Activated naive CD4-positive, alpha-beta T cell treated with anti-CD3 and anti-CD28 coated beads, Interleukin-2, amount 50 U/mL, for 24 hours (primary cell): Measurements from ENCODE around the gene PI16.

Experiments used
- H3K27ac Mint-ChIP-seq: one replicate; pipeline ENCODE4 v1.8.0; 2021; ENCODE audit warnings: mild to moderate bottlenecking, mixed read lengths
- H3K27me3 Mint-ChIP-seq: one replicate; pipeline ENCODE4 v1.8.0; 2021; ENCODE audit warnings: mixed read lengths
- H3K36me3 Mint-ChIP-seq: one replicate; pipeline ENCODE4 v1.8.0; 2021; ENCODE audit warnings: mixed read lengths
- H3K4me1 Mint-ChIP-seq: one replicate; pipeline ENCODE4 v1.8.0; 2021; ENCODE audit warnings: mixed read lengths
- H3K4me3 Mint-ChIP-seq: one replicate; pipeline ENCODE4 v1.8.0; 2021; ENCODE audit warnings: mild to moderate bottlenecking, mixed read lengths
- H3K9me3 Mint-ChIP-seq: one replicate; pipeline ENCODE4 v1.8.0; 2021; ENCODE audit warnings: mixed read lengths

Gene PI16

DNA sequence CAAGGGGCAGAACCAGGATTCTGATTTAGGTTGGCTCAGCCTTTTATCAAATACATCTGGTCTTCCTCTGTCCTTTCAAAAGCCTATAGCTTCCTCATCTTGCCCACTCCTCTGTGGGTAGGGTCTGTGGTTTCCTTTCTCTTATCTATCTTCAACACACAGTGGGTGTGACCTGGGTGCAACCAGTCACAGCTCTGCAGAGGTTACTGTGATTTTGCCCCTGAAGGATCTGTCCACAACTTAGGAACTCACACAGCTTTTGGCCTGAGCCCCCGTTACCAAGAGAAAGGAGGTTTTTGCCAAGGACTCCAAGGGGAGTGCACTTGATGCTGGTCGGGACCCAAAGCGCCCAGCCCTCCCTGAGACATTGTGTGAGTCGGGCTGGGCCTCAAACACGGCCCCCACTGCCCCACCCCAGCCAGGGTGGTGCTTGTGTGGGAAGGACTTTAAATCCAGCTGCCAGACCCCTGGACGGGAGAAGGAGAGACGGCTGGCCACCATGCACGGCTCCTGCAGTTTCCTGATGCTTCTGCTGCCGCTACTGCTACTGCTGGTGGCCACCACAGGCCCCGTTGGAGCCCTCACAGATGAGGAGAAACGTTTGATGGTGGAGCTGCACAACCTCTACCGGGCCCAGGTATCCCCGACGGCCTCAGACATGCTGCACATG, at the start of gene PI16:
PI16 (plus strand) TSS at position 477 of the 670 bp plus-strand sequence; CDS start at position 500, 23 bp downstream.
- Mint-ChIP-seq H3K9me3 (no peaks in the 10 kb centered on the region), H3K27me3 (no peaks in the 10 kb centered on the region), H3K27ac (peak within 1 kb of the TSS; percentile 31), H3K4me3 (peak within 1 kb of the TSS; percentile 50), H3K36me3 (no peaks in the 10 kb centered on the region), H3K4me1 (peaks cover 39% of the 10 kb centered on the region)

GRCh38 chr6:36904851-36905393, 49.6 kb upstream of the PI16 start:
- peaks cover 28% of the 10 kb centered on the region for H3K36me3 Mint-ChIP-seq
- H3K4me1 Mint-ChIP-seq, result peaks cover 25% of the 10 kb centered on the region
- H3K27me3 Mint-ChIP-seq, result no peaks in the 10 kb centered on the region
- no peaks in the 10 kb centered on the region for H3K9me3 Mint-ChIP-seq
- no peak overlapping the region for H3K4me3 Mint-ChIP-seq
- no peak overlapping the region for H3K27ac Mint-ChIP-seq

GRCh38 chr6:36906539-36907325, 47.8 kb upstream of the PI16 start:
- no peaks in the 10 kb centered on the region for H3K27me3 Mint-ChIP-seq
- no peak overlapping the region for H3K27ac Mint-ChIP-seq
- H3K9me3 Mint-ChIP-seq, result no peaks in the 10 kb centered on the region
- peaks cover 28% of the 10 kb centered on the region for H3K36me3 Mint-ChIP-seq
- H3K4me3 Mint-ChIP-seq, result no peak overlapping the region
- H3K4me1 Mint-ChIP-seq, result peaks cover 28% of the 10 kb centered on the region

- Mint-ChIP-seq H3K4me1 (peaks cover 38% of the 10 kb centered on the region), H3K4me3 (no peak overlapping the region), H3K9me3 (no peaks in the 10 kb centered on the region), H3K27ac (peak overlapping the region; percentile 63), H3K27me3 (no peaks in the 10 kb centered on the region), H3K36me3 (peaks cover 23% of the 10 kb centered on the region)
Observed at GRCh38 chr6:36907781-36908180, 46.8 kb upstream of the PI16 start.

- no peaks in the 10 kb centered on the region for H3K9me3 Mint-ChIP-seq
- H3K36me3 Mint-ChIP-seq, result peaks cover 22% of the 10 kb centered on the region
- peaks cover 48% of the 10 kb centered on the region for H3K4me1 Mint-ChIP-seq
- no peaks in the 10 kb centered on the region for H3K27me3 Mint-ChIP-seq
- H3K27ac Mint-ChIP-seq, result no peak overlapping the region
- H3K4me3 Mint-ChIP-seq, result no peak overlapping the region
Observed at GRCh38 chr6:36908747-36909146, 45.8 kb upstream of the PI16 start.

DNA sequence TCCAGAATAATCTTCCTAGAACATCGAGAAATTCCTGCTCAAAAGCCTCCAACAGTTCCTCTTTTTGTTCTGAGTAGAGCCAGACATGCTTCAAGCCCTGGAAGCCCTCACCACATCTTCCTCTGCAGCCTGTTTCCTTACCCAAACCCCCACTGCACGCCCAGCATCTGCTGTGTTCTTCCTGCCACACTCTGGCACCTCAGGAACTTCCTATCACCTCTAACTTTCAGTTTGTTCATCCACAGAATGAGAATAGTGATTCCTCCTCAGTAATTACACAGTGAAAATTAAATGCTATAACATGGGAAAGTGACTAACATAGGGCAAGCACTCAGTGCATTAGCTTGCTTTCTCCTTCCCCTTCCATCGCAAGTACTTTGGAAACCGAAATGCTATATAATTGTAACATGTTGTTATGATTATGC, 42.5 kb upstream of the PI16 start:
- Mint-ChIP-seq H3K27ac (peak overlapping the region; percentile 80), H3K9me3 (no peaks in the 10 kb centered on the region), H3K4me3 (peak overlapping the region; percentile 55), H3K27me3 (no peaks in the 10 kb centered on the region), H3K36me3 (peaks cover 19% of the 10 kb centered on the region), H3K4me1 (peaks cover 33% of the 10 kb centered on the region)

DNA sequence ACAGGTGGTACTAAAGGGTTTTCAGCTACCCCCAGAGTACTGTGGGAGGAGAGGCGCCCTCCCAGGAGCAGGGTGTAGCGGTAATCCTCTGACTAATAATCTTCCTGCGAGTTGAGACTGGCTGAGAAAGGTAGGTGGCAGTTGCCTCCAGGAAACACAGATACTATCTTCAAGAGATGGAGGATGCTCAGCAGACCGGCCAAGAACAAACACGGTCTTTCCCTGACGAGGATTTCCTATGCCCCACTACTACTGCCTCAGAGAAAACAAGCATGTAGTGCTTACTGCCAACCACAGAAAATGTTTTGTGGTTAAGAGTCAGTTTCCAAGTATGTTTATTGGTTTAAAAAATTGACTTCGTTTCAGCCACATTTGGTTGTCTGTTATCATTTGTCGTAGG, 42.0 kb upstream of the PI16 start:
- Mint-ChIP-seq H3K27me3 (no peaks in the 10 kb centered on the region), H3K4me3 (peak overlapping the region; percentile 55), H3K9me3 (no peaks in the 10 kb centered on the region), H3K4me1 (peaks cover 30% of the 10 kb centered on the region), H3K27ac (peak overlapping the region; percentile 63), H3K36me3 (peaks cover 19% of the 10 kb centered on the region)

DNA sequence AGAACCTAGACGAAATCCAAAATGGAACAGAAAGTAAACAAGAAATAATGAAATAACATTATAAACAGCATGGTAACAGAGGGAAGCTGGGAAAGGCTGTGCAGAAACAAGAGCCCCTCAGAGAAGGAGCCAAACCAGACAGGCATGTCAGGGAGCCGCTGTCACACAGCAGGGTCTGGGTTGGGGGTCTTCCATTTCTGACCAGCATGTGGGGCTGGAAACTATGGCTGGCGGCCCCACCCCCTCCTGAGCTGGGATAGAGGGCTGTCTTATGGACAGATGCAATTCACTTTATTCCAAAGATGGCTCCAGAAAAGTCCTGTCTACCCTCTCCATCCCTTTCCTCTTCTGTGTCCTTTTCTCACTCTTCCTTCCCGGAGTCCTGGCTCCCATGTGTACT, 41.5 kb upstream of the PI16 start:
- Mint-ChIP-seq H3K36me3 (peaks cover 19% of the 10 kb centered on the region), H3K9me3 (no peaks in the 10 kb centered on the region), H3K27ac (peak overlapping the region; percentile 63), H3K27me3 (no peaks in the 10 kb centered on the region), H3K4me3 (peak overlapping the region; percentile 55), H3K4me1 (peaks cover 30% of the 10 kb centered on the region)

- H3K27me3 Mint-ChIP-seq, result no peaks in the 10 kb centered on the region
- H3K9me3 Mint-ChIP-seq, result no peaks in the 10 kb centered on the region
- H3K36me3 Mint-ChIP-seq, result peaks cover 16% of the 10 kb centered on the region
- H3K4me1 Mint-ChIP-seq, result peaks cover 30% of the 10 kb centered on the region
- H3K4me3 Mint-ChIP-seq, result peak overlapping the region; percentile 39
- H3K27ac Mint-ChIP-seq, result peak overlapping the region; percentile 51
Observed at GRCh38 chr6:36914227-36914794, 40.2 kb upstream of the PI16 start.

- no peaks in the 10 kb centered on the region for H3K27me3 Mint-ChIP-seq
- peaks cover 30% of the 10 kb centered on the region for H3K4me1 Mint-ChIP-seq
- no peaks in the 10 kb centered on the region for H3K9me3 Mint-ChIP-seq
- H3K4me3 Mint-ChIP-seq, result no peak overlapping the region
- H3K36me3 Mint-ChIP-seq, result peaks cover 17% of the 10 kb centered on the region
- H3K27ac Mint-ChIP-seq, result no peak overlapping the region
Observed at GRCh38 chr6:36915599-36915998, 38.9 kb upstream of the PI16 start.

DNA sequence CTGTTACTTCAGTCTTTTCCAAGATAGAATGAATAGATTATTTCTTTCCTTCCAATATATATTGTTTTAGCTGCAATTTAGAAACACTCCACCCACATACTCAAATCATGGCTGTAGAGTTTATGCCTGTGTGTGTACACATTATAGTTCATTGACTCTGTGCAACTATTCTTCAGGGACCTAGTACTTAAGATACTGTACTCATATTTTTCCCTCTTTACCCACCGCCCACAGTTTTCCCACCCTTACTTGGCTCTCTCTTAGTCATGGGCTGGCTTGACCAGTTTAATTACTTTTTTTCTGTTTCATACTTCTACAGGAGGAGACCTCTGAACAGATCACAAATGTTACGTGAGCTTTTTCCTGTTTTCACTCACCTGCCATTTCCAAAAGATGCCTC, 38.4 kb upstream of the PI16 start:
- no peak overlapping the region for H3K27ac Mint-ChIP-seq

GRCh38 chr6:36917541-36918193, 36.9 kb upstream of the PI16 start:
- H3K4me3 Mint-ChIP-seq, result no peak overlapping the region
- H3K27ac Mint-ChIP-seq, result no peak overlapping the region
- H3K9me3 Mint-ChIP-seq, result no peaks in the 10 kb centered on the region
- H3K4me1 Mint-ChIP-seq, result peaks cover 17% of the 10 kb centered on the region
- no peaks in the 10 kb centered on the region for H3K27me3 Mint-ChIP-seq
- H3K36me3 Mint-ChIP-seq, result peaks cover 20% of the 10 kb centered on the region

More for the DNA sequence above, 38.4 kb upstream of the PI16 start:
- Mint-ChIP-seq H3K36me3 (peaks cover 18% of the 10 kb centered on the region), H3K4me1 (peaks cover 30% of the 10 kb centered on the region), H3K9me3 (no peaks in the 10 kb centered on the region), H3K4me3 (no peak overlapping the region), H3K27me3 (no peaks in the 10 kb centered on the region)

DNA sequence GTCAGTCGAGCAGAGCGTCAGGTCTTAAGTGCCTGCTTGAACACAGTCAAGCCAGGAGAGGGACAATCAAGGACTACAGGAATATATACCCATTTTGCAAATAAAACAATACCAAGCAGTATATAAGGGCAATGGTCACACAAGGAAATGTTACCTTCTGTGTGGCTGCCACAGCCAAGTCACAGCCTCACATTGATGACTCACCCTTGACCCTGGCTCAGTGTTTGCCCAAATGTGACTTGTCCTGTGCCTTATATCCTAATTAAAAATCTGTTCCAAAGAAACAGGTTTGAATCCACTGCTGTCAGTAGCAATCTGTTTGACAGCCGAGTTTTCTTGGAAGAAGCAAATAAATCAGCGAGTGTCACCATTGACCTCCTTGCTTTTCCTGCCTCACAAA, 34.5 kb upstream of the PI16 start:
- Mint-ChIP-seq H3K4me3 (no peak overlapping the region), H3K27me3 (no peaks in the 10 kb centered on the region), H3K9me3 (no peaks in the 10 kb centered on the region), H3K27ac (no peak overlapping the region), H3K4me1 (no peaks in the 10 kb centered on the region), H3K36me3 (peaks cover 12% of the 10 kb centered on the region)

DNA sequence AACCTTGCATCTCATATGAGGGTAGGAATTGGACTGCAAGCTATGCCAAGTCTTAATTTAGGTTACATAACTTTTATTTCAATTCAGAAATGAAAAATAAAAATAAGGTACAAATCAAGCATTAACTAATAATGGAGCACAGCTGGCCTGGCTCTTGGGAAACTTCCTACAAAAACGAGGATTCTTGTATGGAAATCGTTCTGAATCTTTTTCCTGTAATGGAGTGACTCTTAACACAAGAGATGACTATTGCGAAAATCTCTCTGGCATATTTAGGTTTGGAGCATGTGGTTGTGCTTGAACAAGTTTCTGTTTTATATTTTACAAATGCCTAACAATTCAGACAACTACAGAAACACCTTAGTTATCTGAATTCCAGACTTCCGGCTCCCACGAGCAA, 34.0 kb upstream of the PI16 start:
- no peaks in the 10 kb centered on the region for H3K27me3 Mint-ChIP-seq
- no peaks in the 10 kb centered on the region for H3K9me3 Mint-ChIP-seq
- peaks cover 12% of the 10 kb centered on the region for H3K36me3 Mint-ChIP-seq
- no peak overlapping the region for H3K4me3 Mint-ChIP-seq
- H3K4me1 Mint-ChIP-seq, result no peaks in the 10 kb centered on the region
- no peak overlapping the region for H3K27ac Mint-ChIP-seq

GRCh38 chr6:36924131-36924530, 30.4 kb upstream of the PI16 start:
- Mint-ChIP-seq H3K4me3 (no peak overlapping the region), H3K27ac (no peak overlapping the region), H3K9me3 (no peaks in the 10 kb centered on the region), H3K4me1 (no peaks in the 10 kb centered on the region), H3K36me3 (peaks cover 7% of the 10 kb centered on the region), H3K27me3 (no peaks in the 10 kb centered on the region)
